SK-N-SH treated with all-trans-retinoic acid at 6 μM for 48 hours (cell line): Measurements from ENCODE around the gene AHRR.

Source experiments
- ARNTL ChIP-seq: fragments of 450-650 bp; formaldehyde crosslinking; IDR thresholded peaks from 2 replicates; pipeline ENCODE4 v1.5.0; 2020; ENCODE audit warnings: low read depth, mild to moderate bottlenecking, moderate library complexity, borderline replicate concordance
- BACH2 ChIP-seq: fragments of 250-450 bp; sonication (Bioruptor Pico); IDR thresholded peaks from 2 replicates; pipeline ENCODE4 v1.9.0; 2021; ENCODE audit warnings: mild to moderate bottlenecking, borderline replicate concordance
- CSDC2 ChIP-seq: fragments of 250-450 bp; sonication (Bioruptor Pico); IDR thresholded peaks from 2 replicates; pipeline ENCODE4 v1.5.0; 2020; ENCODE audit warnings: mild to moderate bottlenecking, moderate library complexity
- ESRRG ChIP-seq: fragments of 250-450 bp; sonication (Bioruptor Pico); IDR thresholded peaks from 2 replicates; pipeline ENCODE4 v1.6.1; 2021; ENCODE audit warnings: mild to moderate bottlenecking
- GLIS3 ChIP-seq: fragments of 250-450 bp; sonication (Bioruptor Pico); IDR thresholded peaks from 2 replicates; pipeline ENCODE4 v1.5.0; 2020; ENCODE audit warnings: mild to moderate bottlenecking, moderate library complexity
- ISL1 ChIP-seq: fragments of 250-450 bp; sonication (Bioruptor Pico); IDR thresholded peaks from 2 replicates; pipeline ENCODE4 v2.1.2; 2022; ENCODE audit warnings: mild to moderate bottlenecking, moderate library complexity
- RARB ChIP-seq: fragments of 250-450 bp; sonication (Bioruptor Pico); IDR thresholded peaks from 2 replicates; pipeline ENCODE4 v1.8.0; 2021; ENCODE audit warnings: mild to moderate bottlenecking, moderate library complexity
- TCF4 ChIP-seq: fragments of 250-450 bp; sonication (Bioruptor Pico); IDR thresholded peaks from 2 replicates; pipeline ENCODE4 v1.8.0; 2021; ENCODE audit warnings: mild to moderate bottlenecking, moderate library complexity, borderline replicate concordance
- TOX ChIP-seq: fragments of 250-450 bp; sonication (Bioruptor Pico); IDR thresholded peaks from 2 replicates; pipeline ENCODE4 v1.8.0; 2021; ENCODE audit warnings: mild to moderate bottlenecking, moderate library complexity, borderline replicate concordance
- ZC3H10 ChIP-seq: fragments of 250-450 bp; sonication (Bioruptor Pico); IDR thresholded peaks from 2 replicates; pipeline ENCODE4 v1.5.1; 2021; ENCODE audit warnings: mild to moderate bottlenecking, moderate library complexity
- ZFP3 ChIP-seq: fragments of 250-450 bp; sonication (Bioruptor Pico); IDR thresholded peaks from 2 replicates; pipeline ENCODE4 v1.5.0; 2020; ENCODE audit warnings: mild to moderate bottlenecking, moderate library complexity
- ZNF565 ChIP-seq: fragments of 450-650 bp; formaldehyde crosslinking; conservative IDR thresholded peaks from 2 replicates; pipeline ENCODE4 v1.5.0; 2020; ENCODE audit warnings: low read depth, mild to moderate bottlenecking, moderate library complexity
- TF ChIP-seq, protein P1 (sequence below): fragments of 250-450 bp; sonication (Bioruptor Pico); IDR thresholded peaks from 2 replicates; pipeline ENCODE4 v1.5.1; 2020; ENCODE audit warnings: low read depth, mild to moderate bottlenecking, moderate library complexity

DNA sequence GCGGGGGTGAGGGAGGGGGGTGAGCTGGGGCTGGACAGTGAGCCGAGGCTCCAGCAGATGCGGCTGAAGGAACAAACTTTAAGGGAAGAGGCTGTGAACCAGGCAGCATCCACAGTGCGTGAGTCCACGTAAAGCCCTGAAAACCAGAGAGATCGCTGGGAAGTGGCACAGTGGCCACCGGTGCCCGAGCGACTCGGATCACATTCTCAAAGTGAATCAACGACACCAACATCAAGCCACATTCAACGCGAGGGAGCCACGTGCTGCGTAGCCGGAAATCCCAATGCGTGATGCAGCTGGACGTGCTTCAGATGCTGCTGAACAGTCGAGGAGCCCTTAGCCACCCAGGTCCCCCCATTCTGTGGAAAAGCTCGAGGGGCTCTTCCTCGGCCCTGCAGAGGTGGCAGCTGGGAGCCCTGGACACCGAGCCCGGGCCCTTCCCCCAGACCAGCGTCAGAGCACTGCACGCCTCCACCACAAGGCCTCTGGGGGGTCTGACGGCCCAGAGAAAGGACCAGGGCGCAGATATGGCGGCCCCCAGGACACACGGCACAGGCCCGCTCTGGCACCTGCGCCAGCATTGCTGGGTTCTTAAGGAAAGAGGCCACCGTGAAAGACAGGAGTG lies 67.8 kb downstream of the AHRR start:
- TF ChIP-seq ZNF565 (CRISPR knock-in tag) (no peak), ESRRG (no peak), GLIS3 (CRISPR knock-in tag) (no peak), ZFP3 (CRISPR knock-in tag) (no peak), BACH2 (CRISPR knock-in tag) (no peak), CSDC2 (CRISPR knock-in tag) (no peak), RARB (no peak), ARNTL (CRISPR knock-in tag) (no peak), TCF4 (no peak), TOX (no peak), ISL1 (CRISPR knock-in tag) (no peak), ZC3H10 (CRISPR knock-in tag) (no peak)
- TF ChIP-seq, protein P1, sequence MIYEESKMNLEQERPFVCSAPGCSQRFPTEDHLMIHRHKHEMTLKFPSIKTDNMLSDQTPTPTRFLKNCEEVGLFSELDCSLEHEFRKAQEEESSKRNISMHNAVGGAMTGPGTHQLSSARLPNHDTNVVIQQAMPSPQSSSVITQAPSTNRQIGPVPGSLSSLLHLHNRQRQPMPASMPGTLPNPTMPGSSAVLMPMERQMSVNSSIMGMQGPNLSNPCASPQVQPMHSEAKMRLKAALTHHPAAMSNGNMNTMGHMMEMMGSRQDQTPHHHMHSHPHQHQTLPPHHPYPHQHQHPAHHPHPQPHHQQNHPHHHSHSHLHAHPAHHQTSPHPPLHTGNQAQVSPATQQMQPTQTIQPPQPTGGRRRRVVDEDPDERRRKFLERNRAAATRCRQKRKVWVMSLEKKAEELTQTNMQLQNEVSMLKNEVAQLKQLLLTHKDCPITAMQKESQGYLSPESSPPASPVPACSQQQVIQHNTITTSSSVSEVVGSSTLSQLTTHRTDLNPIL (CRISPR knock-in tag): no peak
